Hepatocyte (in vitro differentiated cells): ENCODE measurements around the gene CCDC34. TPM values are rescaled to one million over a fixed set of nuclear protein-coding genes. Genes with fewer than 3 reads are reported as not detected.
A peak's percentile ranks its signal among the peaks of the same experiment; 100 is the strongest.

Experiments used
- DNase-seq: peaks from one replicate; pipeline ENCODE4 v3.0.0-alpha.2; 2016; ENCODE audit warnings: low spot score
- H2AFZ ChIP-seq: fragments of 200-600 bp; sonication (generic); 2 replicates; pipeline ENCODE4 v1.6.0; 2016; ENCODE audit warnings: antibody characterized with exemption, mild to moderate bottlenecking
- H3K27ac ChIP-seq: fragments of 200-600 bp; sonication (generic); 2 replicates; pipeline ENCODE4 v1.5.1; 2016; ENCODE audit warnings: mild to moderate bottlenecking
- H3K27me3 ChIP-seq: fragments of 200-600 bp; sonication (generic); 2 replicates; pipeline ENCODE4 v1.6.1; 2016
- H3K36me3 ChIP-seq: fragments of 200-600 bp; sonication (generic); replicated peaks from 2 replicates; pipeline ENCODE4 v1.5.1; 2016; ENCODE audit warnings: low read depth; ENCODE audit not compliant: insufficient read depth
- H3K4me1 ChIP-seq: fragments of 200-600 bp; sonication (generic); 2 replicates; pipeline ENCODE4 v1.5.1; 2016; ENCODE audit warnings: mild to moderate bottlenecking, moderate library complexity; ENCODE audit not compliant: insufficient read depth
- H3K4me2 ChIP-seq: fragments of 200-600 bp; sonication (generic); 2 replicates; pipeline ENCODE4 v1.6.0; 2016
- H3K4me3 ChIP-seq: fragments of 200-600 bp; sonication (generic); 2 replicates; pipeline ENCODE4 v1.5.1; 2016; ENCODE audit warnings: mild to moderate bottlenecking
- H3K79me2 ChIP-seq: fragments of 200-600 bp; sonication (generic); 2 replicates; pipeline ENCODE4 v1.6.0; 2017; ENCODE audit warnings: mild to moderate bottlenecking
- H3K9me2 ChIP-seq: fragments of 200-600 bp; sonication (generic); replicated peaks from 2 replicates; pipeline ENCODE4 v1.6.0; 2017; ENCODE audit warnings: mild to moderate bottlenecking; ENCODE audit not compliant: insufficient read depth
- H3K9me3 ChIP-seq: fragments of 200-600 bp; sonication (generic); 2 replicates; pipeline ENCODE4 v1.5.1; 2016; ENCODE audit warnings: low read depth, mild to moderate bottlenecking
- H4K20me1 ChIP-seq: fragments of 200-600 bp; sonication (generic); 2 replicates; pipeline ENCODE4 v1.6.0; 2016; ENCODE audit warnings: mild to moderate bottlenecking; ENCODE audit not compliant: insufficient read depth, poor library complexity, severe bottlenecking
- CTCF ChIP-seq: fragments of 200-600 bp; sonication (generic); IDR thresholded peaks from 2 replicates; pipeline ENCODE4 v1.5.1; 2016; ENCODE audit warnings: antibody characterized with exemption, mild to moderate bottlenecking; ENCODE audit not compliant: poor library complexity
- EZH2 ChIP-seq: fragments of 200-600 bp; sonication (generic); IDR thresholded peaks from 2 replicates; pipeline ENCODE4 v1.6.1; 2016; ENCODE audit warnings: antibody characterized with exemption, mild to moderate bottlenecking, borderline replicate concordance
- EZH2phosphoT487 ChIP-seq: fragments of 200-600 bp; sonication (generic); IDR thresholded peaks from one replicate; pipeline ENCODE4 v1.6.1; 2018; ENCODE audit warnings: antibody characterized with exemption, mild to moderate bottlenecking, low read depth, moderate library complexity; ENCODE audit not compliant: unreplicated experiment, severe bottlenecking
- whole genome bisulfite sequencing: methylation state at CpG from one replicate; pipeline ENCODE4 v1.1.6; 2016; ENCODE audit warnings: low lambda C conversion rate; ENCODE audit errors: missing lambda C conversion rate; 5-methylcytosine and 5-hydroxymethylcytosine counted together
- polyA plus RNA-seq: library from polyadenylated mRNA; unstranded; fragments of >200 nt; fragmentation: Nextera tagmentation; extraction: Ambion mirVana; gene quantifications from 2 replicates; pipeline ENCODE4 v1.2.1, GENCODE V29; 2016
- total RNA-seq: library from RNA; depleted of rRNA; stranded (reverse); fragments of >200 nt; gene quantifications from 2 replicates; pipeline ENCODE4 v1.2.3, GENCODE V29; 2014

The CCDC34 gene
- total and polyA plus RNA-seq, 2 experiments from 2014 or later: 6.0 to 7.5 TPM

GRCh38 chr11:27403195-27403594 is 40.2 kb upstream of the CCDC34 start:
- Histone ChIP-seq H2AFZ (no peak overlapping the region), H3K4me1 (peaks cover 25% of the 10 kb centered on the region), H3K9me3 (no peaks in the 10 kb centered on the region), H3K36me3 (no peaks in the 10 kb centered on the region), H3K27ac (peak overlapping the region; percentile 98), H3K4me2 (peak overlapping the region; percentile 70), H3K27me3 (no peaks in the 10 kb centered on the region), H4K20me1 (no peaks in the 10 kb centered on the region), H3K4me3 (no peak overlapping the region), H3K79me2 (peaks cover 83% of the 10 kb centered on the region), H3K9me2 (no peaks in the 10 kb centered on the region)
- TF ChIP-seq CTCF (no peak), EZH2phosphoT487 (no peak), EZH2 (no peak)
- no peak for DNase-seq
- 96% methylated on average over 2 of the region's 2 CpGs for WGBS

GRCh38 chr11:27402450-27402849 is 39.4 kb upstream of the CCDC34 start:
- TF ChIP-seq CTCF (no peak), EZH2 (no peak), EZH2phosphoT487 (no peak)
- Histone ChIP-seq H3K27ac (peak overlapping the region; percentile 98), H3K9me2 (no peaks in the 10 kb centered on the region), H3K4me3 (no peak overlapping the region), H2AFZ (no peak overlapping the region), H3K27me3 (no peaks in the 10 kb centered on the region), H3K79me2 (peaks cover 83% of the 10 kb centered on the region), H3K4me1 (peaks cover 32% of the 10 kb centered on the region), H3K9me3 (no peaks in the 10 kb centered on the region), H4K20me1 (no peaks in the 10 kb centered on the region), H3K4me2 (peak overlapping the region; percentile 70), H3K36me3 (no peaks in the 10 kb centered on the region)
- WGBS: 89% methylated on average over 2 of the region's 2 CpGs
- DNase-seq: no peak

GRCh38 chr11:27401833-27402316 is 38.9 kb upstream of the CCDC34 start:
- no peaks in the 10 kb centered on the region for H3K36me3 ChIP-seq
- peaks cover 83% of the 10 kb centered on the region for H3K79me2 ChIP-seq
- H3K4me1 ChIP-seq: peaks cover 38% of the 10 kb centered on the region
- peak overlapping the region; percentile 98 for H3K27ac ChIP-seq
- H2AFZ ChIP-seq: no peak overlapping the region
- peak overlapping the region; percentile 70 for H3K4me2 ChIP-seq
- H3K9me2 ChIP-seq: no peaks in the 10 kb centered on the region
- no peaks in the 10 kb centered on the region for H3K9me3 ChIP-seq
- H4K20me1 ChIP-seq: no peaks in the 10 kb centered on the region
- WGBS: 55% methylated on average over 5 of the region's 5 CpGs
- TF ChIP-seq EZH2phosphoT487 (no peak), CTCF (no peak), EZH2 (no peak)
- DNase-seq: peak; percentile 51
- no peaks in the 10 kb centered on the region for H3K27me3 ChIP-seq
- H3K4me3 ChIP-seq: no peak overlapping the region

GRCh38 chr11:27401280-27401832 is 38.3 kb upstream of the CCDC34 start:
- 69% methylated on average over 5 of the region's 5 CpGs for WGBS
- H4K20me1 ChIP-seq: no peaks in the 10 kb centered on the region
- no peaks in the 10 kb centered on the region for H3K27me3 ChIP-seq
- peaks cover 82% of the 10 kb centered on the region for H3K79me2 ChIP-seq
- peak overlapping the region; percentile 98 for H3K27ac ChIP-seq
- H3K4me1 ChIP-seq: peaks cover 43% of the 10 kb centered on the region
- no peaks in the 10 kb centered on the region for H3K9me3 ChIP-seq
- DNase-seq: no peak
- TF ChIP-seq CTCF (no peak), EZH2phosphoT487 (no peak), EZH2 (no peak)
- no peak overlapping the region for H3K4me2 ChIP-seq
- H3K36me3 ChIP-seq: no peaks in the 10 kb centered on the region
- no peak overlapping the region for H2AFZ ChIP-seq
- H3K4me3 ChIP-seq: no peak overlapping the region
- H3K9me2 ChIP-seq: no peaks in the 10 kb centered on the region
